OCI-LY7 (cell line): Measurements from ENCODE around the gene HTD2. TPM values are rescaled to one million over a fixed set of nuclear protein-coding genes. Genes with fewer than 3 reads are reported as not detected.

Experiments
- BruUV-seq: library from RNA; stranded (reverse); fragments of 400-500 nt; replicated peaks from 2 replicates; lab custom pipeline; 2021; lab: Mats Ljungman, UMichigan
- CTCF ChIA-PET: fragments of 300-600 bp; sonication (Branson Sonifier 250); formaldehyde crosslinking; loops from one replicate; lab custom pipeline; 2022; ENCODE audit warnings: antibody characterized with exemption; ENCODE audit not compliant: unreplicated experiment; lab: Charles Lee
- POLR2A ChIA-PET: fragments of 300-600 bp; sonication (Branson Sonifier 250); formaldehyde crosslinking; loops from one replicate; lab custom pipeline; 2022; ENCODE audit warnings: antibody characterized with exemption; lab: Charles Lee
- DNase-seq: peaks from one replicate; pipeline ENCODE4 v3.0.0-alpha.2; 2015; ENCODE audit warnings: low spot score
- H2AFZ ChIP-seq: fragments of 200-600 bp; sonication (generic), shearing (Covaris generic); 2 replicates; pipeline ENCODE4 v1.6.1; 2014; ENCODE audit warnings: mild to moderate bottlenecking, antibody characterized with exemption, low read length, moderate library complexity
- H3K27ac ChIP-seq: fragments of 200-600 bp; sonication (generic); 2 replicates; pipeline ENCODE4 v1.5.1; 2014; ENCODE audit warnings: mixed run types, low read depth, mild to moderate bottlenecking, moderate library complexity, low read length, inconsistent platforms; ENCODE audit not compliant: poor library complexity, severe bottlenecking
- H3K36me3 ChIP-seq: fragments of 200-600 bp; sonication (generic); 2 replicates; pipeline ENCODE4 v1.6.1; 2014; ENCODE audit warnings: mild to moderate bottlenecking, antibody characterized with exemption, low read length, moderate library complexity, mixed read lengths; ENCODE audit not compliant: insufficient read depth
- H3K4me1 ChIP-seq: fragments of 200-600 bp; sonication (generic); 2 replicates; pipeline ENCODE4 v1.5.1; 2014; ENCODE audit warnings: mild to moderate bottlenecking, low read length; ENCODE audit not compliant: insufficient read depth, poor library complexity, severe bottlenecking
- H3K4me2 ChIP-seq: fragments of 200-600 bp; sonication (generic); 2 replicates; pipeline ENCODE4 v1.6.1; 2014; ENCODE audit warnings: mild to moderate bottlenecking, low read length
- H3K4me3 ChIP-seq: fragments of 200-600 bp; sonication (generic); 2 replicates; pipeline ENCODE4 v1.5.1; 2014; ENCODE audit warnings: mild to moderate bottlenecking, low read depth, low read length; ENCODE audit not compliant: poor library complexity, severe bottlenecking
- H3K79me2 ChIP-seq: fragments of 200-600 bp; sonication (generic); 2 replicates; pipeline ENCODE4 v1.6.1; 2016; ENCODE audit warnings: low read depth, mild to moderate bottlenecking, low read length, moderate library complexity, mixed read lengths; ENCODE audit not compliant: insufficient read depth
- H3K9me2 ChIP-seq: fragments of 200-600 bp; sonication (generic); 2 replicates; pipeline ENCODE4 v1.6.1; 2016; ENCODE audit warnings: mild to moderate bottlenecking, low read length, mixed read lengths; ENCODE audit not compliant: insufficient read depth
- H3K9me3 ChIP-seq: fragments of 200-600 bp; sonication (generic); 2 replicates; pipeline ENCODE4 v1.6.1; 2014; ENCODE audit warnings: mild to moderate bottlenecking, mixed run types, low read length, mixed read lengths
- H4K20me1 ChIP-seq: fragments of 200-600 bp; sonication (generic); 2 replicates; pipeline ENCODE4 v1.6.1; 2014; ENCODE audit warnings: mild to moderate bottlenecking, antibody characterized with exemption, low read length, moderate library complexity, mixed read lengths; ENCODE audit not compliant: insufficient read depth
- EZH2phosphoT487 ChIP-seq: fragments of 200-600 bp; sonication (generic); IDR thresholded peaks from 2 replicates; pipeline ENCODE4 v1.6.1; 2018; ENCODE audit warnings: low read depth, borderline replicate concordance, mild to moderate bottlenecking, mixed run types, antibody characterized with exemption, low read length, moderate library complexity, mixed read lengths
- intact Hi-C: fragments of 100-400 bp; cut with micrococcal nuclease; formaldehyde crosslinking; loops from one replicate; pipeline ENCODE4 v1.10.0; 2022; ENCODE audit not compliant: unreplicated experiment
- small RNA-seq: library from RNA; depleted of rRNA; stranded (forward); fragments of <200 nt; gene quantifications from one replicate; pipeline ENCODE3, GENCODE V24; 2014
- total RNA-seq, 2 experiments: library from RNA; depleted of rRNA in 1 of 2; stranded (reverse); fragments of >200 nt in 1 of 2; shearing (Covaris generic) in 1 of 2; gene quantifications; 2 replicates each; pipeline ENCODE4 v1.2.3, GENCODE V29; 2014 to 2022
- TF ChIP-seq, protein P1 (sequence below): fragments of 200-600 bp; sonication (generic); conservative IDR thresholded peaks from 2 replicates; pipeline ENCODE4 v1.5.1; 2014; ENCODE audit warnings: mild to moderate bottlenecking, antibody characterized with exemption, low read length, moderate library complexity, mixed read lengths

Gene HTD2
- total RNA-seq, 2 experiments from 2014 or later, result 10.0 to 13.0 TPM

DNA sequence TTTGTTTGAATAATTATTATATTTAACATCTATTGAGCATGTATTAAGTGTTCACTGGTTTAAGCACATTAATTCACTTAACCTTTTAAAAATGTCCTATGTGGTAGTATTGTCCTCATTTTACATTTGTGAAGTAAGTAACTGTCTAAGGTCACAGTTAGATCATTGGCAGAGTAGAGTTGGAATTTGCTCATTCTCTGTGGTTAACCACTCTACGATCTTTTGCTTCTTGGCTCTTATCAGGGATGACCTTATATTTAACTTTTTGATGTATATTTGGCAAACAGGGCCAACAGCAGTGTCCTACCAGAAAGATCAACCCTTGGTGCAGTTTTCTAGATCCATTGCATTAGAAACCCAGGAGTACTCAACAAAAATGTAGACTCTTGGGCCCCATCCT is 60.4 kb downstream of the HTD2 start:
- Histone ChIP-seq H3K79me2 (peaks cover 84% of the 10 kb centered on the region), H3K9me2 (no peaks in the 10 kb centered on the region), H3K4me2 (no peak overlapping the region), H3K36me3 (peaks cover 85% of the 10 kb centered on the region), H4K20me1 (peaks cover 15% of the 10 kb centered on the region), H2AFZ (no peak overlapping the region), H3K4me3 (no peak overlapping the region), H3K27ac (no peak overlapping the region), H3K4me1 (peaks cover 19% of the 10 kb centered on the region), H3K9me3 (0 out of 2 replicates have a peak, but pooled peaks cover under 1% of the 10 kb centered on the region)
- TF ChIP-seq EZH2phosphoT487, result no peak
- TF ChIP-seq, protein P1, sequence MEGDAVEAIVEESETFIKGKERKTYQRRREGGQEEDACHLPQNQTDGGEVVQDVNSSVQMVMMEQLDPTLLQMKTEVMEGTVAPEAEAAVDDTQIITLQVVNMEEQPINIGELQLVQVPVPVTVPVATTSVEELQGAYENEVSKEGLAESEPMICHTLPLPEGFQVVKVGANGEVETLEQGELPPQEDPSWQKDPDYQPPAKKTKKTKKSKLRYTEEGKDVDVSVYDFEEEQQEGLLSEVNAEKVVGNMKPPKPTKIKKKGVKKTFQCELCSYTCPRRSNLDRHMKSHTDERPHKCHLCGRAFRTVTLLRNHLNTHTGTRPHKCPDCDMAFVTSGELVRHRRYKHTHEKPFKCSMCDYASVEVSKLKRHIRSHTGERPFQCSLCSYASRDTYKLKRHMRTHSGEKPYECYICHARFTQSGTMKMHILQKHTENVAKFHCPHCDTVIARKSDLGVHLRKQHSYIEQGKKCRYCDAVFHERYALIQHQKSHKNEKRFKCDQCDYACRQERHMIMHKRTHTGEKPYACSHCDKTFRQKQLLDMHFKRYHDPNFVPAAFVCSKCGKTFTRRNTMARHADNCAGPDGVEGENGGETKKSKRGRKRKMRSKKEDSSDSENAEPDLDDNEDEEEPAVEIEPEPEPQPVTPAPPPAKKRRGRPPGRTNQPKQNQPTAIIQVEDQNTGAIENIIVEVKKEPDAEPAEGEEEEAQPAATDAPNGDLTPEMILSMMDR, result no peak
- ChIA-PET CTCF (interaction anchor here (1.1 kb wide), 1 partner anchor 34 kb away, joined by 3 read pairs; no protein-coding TSS in a partner anchor), POLR2A (interaction anchor here (1.1 to 1.6 kb wide), 5 partner anchors 8 to 22 kb away, joined by 4 to 19 read pairs (median 7); no protein-coding TSS in a partner anchor)
- intact Hi-C loops, result no loop called here
- no TSS peak for BruUV-seq
- no peak for DNase-seq

- TF ChIP-seq, protein P1, result no peak
- no peak for TF ChIP-seq EZH2phosphoT487
- H3K4me3 ChIP-seq, result no peak overlapping the region
- peaks cover 65% of the 10 kb centered on the region for H3K79me2 ChIP-seq
- ChIA-PET CTCF (interaction anchor here (0.9 kb wide), 1 partner anchor 33 kb away, joined by 3 read pairs; no protein-coding TSS in a partner anchor), POLR2A (interaction anchor here (0.5 to 1.0 kb wide), 2 partner anchors 8 to 24 kb away, joined by 3 read pairs; no protein-coding TSS in a partner anchor)
- DNase-seq, result no peak
- H3K27ac ChIP-seq, result no peak overlapping the region
- H2AFZ ChIP-seq, result no peak overlapping the region
- H4K20me1 ChIP-seq, result peaks cover 15% of the 10 kb centered on the region
- peaks cover 10% of the 10 kb centered on the region for H3K4me1 ChIP-seq
- H3K9me2 ChIP-seq, result no peaks in the 10 kb centered on the region
- 0 out of 2 replicates have a peak, but pooled peaks cover 3% of the 10 kb centered on the region for H3K9me3 ChIP-seq
- peaks cover 85% of the 10 kb centered on the region for H3K36me3 ChIP-seq
- no peak overlapping the region for H3K4me2 ChIP-seq
- BruUV-seq, result no TSS peak
- intact Hi-C loops, result no loop called here
Measured at GRCh38 chr3:58369038-58369437, 62.7 kb downstream of the HTD2 start.

Small RNA genes lying within 50 kb of the gene (small RNA-seq; reads per million reads assigned to genes)
- not detected for gene AC098479.1

Other genes starting within 250 kb of the HTD2 start
- not detected in 2 replicates for gene DNASE1L3, start 95.5 kb upstream of the HTD2 start, total RNA-seq (2014; rRNA removed; shearing (Covaris generic))
- gene DNASE1L3, start 95.5 kb upstream of the HTD2 start, total RNA-seq (2022), result 0.61 and 1.3 TPM in 2 replicates
- gene ABHD6, start 68.7 kb upstream of the HTD2 start, total RNA-seq (2014; rRNA removed; shearing (Covaris generic)), result 5.8 TPM in 2 replicates
- 8.9 and 10.7 TPM in 2 replicates for gene ABHD6, start 68.7 kb upstream of the HTD2 start, total RNA-seq (2022)
- 10.2 and 12.8 TPM in 2 replicates for gene RPP14, start 275 bp upstream of the HTD2 start, total RNA-seq (2014; rRNA removed; shearing (Covaris generic))
- gene RPP14, start 275 bp upstream of the HTD2 start, total RNA-seq (2022), result 20.3 and 21.3 TPM in 2 replicates
- 51.3 and 68.7 TPM in 2 replicates for gene PXK, start 26.4 kb downstream of the HTD2 start, total RNA-seq (2014; rRNA removed; shearing (Covaris generic))
- gene PXK, start 26.4 kb downstream of the HTD2 start, total RNA-seq (2022), result 125 and 146 TPM in 2 replicates
- 60.8 and 76.8 TPM in 2 replicates for gene PDHB, start 127.3 kb downstream of the HTD2 start, total RNA-seq (2014; rRNA removed; shearing (Covaris generic))
- gene PDHB, start 127.3 kb downstream of the HTD2 start, total RNA-seq (2022), result 82.4 and 86.6 TPM in 2 replicates
- 12.6 and 17.1 TPM in 2 replicates for gene KCTD6, start 185.6 kb downstream of the HTD2 start, total RNA-seq (2014; rRNA removed; shearing (Covaris generic))
- 16.4 and 16.6 TPM in 2 replicates for gene KCTD6, start 185.6 kb downstream of the HTD2 start, total RNA-seq (2022)
- gene ACOX2, start 230.7 kb downstream of the HTD2 start, total RNA-seq (2014; rRNA removed; shearing (Covaris generic)), result not detected in 2 replicates
- not detected in 2 replicates for gene ACOX2, start 230.7 kb downstream of the HTD2 start, total RNA-seq (2022)